HG03460 (cell line): ENCODE measurements around the gene CRIP2.
A peak's percentile ranks its signal among the peaks of the same experiment; 100 is the strongest.

ENCODE experiments used
- ATAC-seq: cut with Tn5 transposase; IDR thresholded peaks from one replicate; pipeline ENCODE4 v1.9.1; 2021; ENCODE audit not compliant: unreplicated experiment

Gene CRIP2

DNA sequence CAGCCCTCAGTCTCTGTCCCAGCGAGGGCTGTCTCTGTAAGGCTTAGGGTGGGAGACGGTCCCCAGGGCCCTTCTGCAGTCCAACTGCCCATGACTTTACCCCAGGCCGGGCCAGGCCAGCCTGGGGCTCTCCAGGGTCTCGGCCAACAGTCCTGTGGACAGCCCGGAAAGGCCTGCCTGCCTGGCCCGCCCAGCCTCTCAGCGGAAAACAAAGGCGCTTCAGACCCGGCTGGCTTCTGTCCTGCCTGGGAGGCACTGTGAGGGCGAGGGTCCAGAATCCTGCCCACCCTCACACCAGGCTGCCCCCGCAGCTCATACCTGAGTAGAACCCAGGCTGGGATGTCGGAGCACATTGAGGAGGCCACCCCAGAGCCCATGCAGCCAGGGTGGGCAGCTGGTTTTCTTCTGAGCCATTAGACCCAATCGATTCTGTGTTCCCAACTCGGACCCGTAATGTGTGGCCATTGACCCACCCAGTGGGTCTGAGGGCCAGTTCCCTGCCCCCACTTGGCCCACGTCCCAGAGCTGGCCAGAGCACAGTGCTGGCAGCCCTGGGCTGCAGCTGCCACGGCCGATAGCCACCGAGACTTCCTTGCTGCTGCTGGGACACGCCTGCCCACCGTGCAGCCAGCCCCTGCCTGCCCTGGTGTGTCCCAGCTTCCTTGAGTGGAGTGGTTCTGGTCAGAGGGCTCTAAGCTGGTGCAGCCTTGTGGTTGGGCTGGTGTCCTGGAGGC, 1.6 kb downstream of the CRIP2 start:
- no peak for ATAC-seq

- ATAC-seq = no peak
Observed at GRCh38 chr14:105476831-105477659, 2.4 kb downstream of the CRIP2 start.

DNA sequence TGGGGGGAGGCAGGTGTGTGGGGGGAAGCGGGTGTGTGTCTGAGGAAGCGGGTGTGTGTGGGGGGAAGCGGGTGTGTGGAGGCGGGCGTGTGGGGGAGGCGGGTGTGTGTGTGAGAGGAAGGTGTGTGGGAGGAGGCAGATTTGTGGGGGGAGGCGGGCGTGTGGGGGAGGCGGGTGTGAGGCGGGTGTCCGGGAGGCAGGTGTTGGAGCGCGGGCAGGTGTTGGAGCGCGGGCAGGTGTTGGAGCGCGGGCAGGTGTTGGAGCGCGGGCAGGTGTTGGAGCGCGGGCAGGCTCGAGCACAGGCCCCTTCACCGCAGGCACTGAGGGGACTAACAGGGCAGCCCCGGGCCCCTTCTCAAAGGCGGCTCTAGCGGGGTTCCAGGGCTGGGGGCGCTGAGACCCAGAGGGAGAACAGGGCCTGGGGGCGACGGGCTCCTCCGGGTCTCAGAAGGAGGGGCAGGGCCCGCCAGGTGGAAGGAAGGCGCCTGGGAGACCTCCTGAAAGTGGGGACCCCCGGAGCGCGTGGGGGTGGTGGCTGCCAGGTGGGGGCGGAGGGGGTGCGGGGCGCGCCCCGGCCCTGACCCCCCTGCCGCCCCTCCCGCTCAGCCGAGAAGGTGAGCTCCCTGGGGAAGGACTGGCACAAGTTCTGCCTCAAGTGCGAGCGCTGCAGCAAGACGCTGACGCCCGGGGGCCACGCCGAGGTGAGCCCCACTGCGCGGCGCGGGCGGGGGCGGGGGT, 3.2 kb downstream of the CRIP2 start:
- no peak for ATAC-seq

- no peak for ATAC-seq
Observed at GRCh38 chr14:105478398-105479251, 4.0 kb downstream of the CRIP2 start.

GRCh38 chr14:105479431-105480158, 5.0 kb downstream of the CRIP2 start:
- no peak for ATAC-seq

GRCh38 chr14:105480199-105480746, 5.7 kb downstream of the CRIP2 start:
- no peak for ATAC-seq

- peak; percentile 54 for ATAC-seq
Observed at GRCh38 chr14:105480807-105481801, 6.5 kb downstream of the CRIP2 start.

DNA sequence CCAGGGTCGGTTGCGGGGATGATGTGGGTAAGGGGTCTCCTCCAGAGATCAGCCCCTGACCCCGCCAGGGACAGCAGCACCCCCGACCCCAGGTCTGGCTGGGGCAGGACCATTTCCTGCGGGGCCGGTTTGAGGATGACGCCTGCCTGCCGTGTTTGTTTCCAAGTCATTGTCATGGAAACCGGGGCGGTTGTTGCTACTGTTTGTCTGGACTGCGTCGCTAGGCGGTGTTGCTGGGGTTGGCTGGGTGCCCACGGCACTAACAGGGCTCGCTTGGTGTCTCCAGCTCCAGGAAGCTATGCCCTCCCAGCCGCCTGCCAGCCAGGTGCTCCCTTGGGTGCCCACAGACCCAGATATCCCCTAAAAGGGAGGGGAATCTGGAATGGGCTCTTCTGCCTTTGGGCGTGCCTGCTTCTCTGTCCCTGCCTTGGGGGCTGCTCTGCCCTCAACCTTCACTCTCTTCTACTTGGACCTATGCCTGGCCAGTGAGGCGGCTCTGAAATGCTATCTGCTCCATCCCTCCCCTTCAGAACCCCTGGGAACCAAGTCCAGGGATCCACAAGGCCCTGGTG, 7.4 kb downstream of the CRIP2 start:
- ATAC-seq = peak; percentile 61

DNA sequence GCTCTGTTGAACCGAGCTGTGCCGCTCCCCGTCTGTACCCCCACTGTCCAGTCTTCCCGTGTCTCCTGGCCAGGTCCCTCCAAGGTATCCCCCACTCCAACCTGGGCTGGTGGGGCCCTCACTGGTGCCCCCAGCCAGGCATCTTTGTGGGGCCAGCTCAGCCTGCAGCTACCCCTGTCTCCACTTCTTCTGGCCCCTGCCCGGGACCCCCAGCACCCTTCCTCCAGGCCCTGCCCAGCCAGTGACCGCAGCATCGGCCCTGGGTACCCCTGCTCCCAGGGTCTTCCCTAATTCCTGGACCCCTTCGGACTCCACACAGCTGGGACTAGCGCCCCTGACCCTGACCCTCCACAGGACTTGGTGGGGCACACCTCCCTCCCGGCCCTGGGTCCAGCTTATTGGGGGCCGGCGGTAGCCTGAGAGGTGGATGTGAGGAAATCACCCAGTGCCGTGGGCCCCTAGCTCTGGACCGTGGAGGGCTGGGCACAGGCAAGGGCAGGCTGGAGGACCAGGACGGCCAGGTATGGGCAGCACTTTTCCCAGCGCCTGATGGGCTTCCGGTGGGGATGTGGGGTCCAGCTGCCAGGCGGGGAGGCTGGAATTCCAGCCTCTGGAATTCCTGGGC, 8.0 kb downstream of the CRIP2 start:
- ATAC-seq = no peak

DNA sequence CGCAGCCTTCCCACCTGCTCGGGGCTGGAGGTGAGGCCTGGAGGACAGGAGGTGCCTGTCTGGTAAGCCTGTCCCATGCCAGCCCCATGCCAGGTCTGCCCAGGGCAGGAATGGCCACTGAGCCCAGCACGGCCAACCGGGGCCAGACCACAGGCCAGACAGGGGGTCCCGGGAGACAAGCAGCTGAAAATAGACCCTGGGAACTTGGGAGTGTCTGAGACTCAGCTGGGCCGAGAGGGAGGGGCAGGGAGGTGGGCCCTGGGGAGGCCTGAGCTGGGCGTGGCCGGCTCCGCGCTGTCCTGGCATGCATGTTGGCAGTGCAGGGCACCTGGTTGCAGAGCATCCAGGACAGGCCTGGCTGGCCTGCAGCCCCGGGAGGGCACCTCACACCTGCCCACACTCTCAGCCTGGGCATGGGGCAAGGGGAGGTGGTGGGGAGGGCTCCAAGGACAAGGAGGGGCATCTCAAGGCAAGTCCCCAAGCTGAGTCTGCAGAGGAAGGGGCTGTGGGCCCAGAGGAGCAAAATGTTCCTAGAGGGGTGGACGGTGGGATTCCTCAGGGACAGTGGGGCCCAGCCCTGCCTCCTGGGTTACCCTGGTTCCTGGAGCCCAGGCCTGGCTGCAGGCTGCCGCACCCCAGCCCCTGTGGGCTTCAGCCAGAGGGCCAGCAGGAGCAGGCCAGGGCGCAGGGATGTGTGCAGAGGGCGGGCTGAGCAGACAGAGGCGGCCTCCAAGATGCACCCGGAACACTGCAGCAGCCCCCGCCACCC, 8.9 kb downstream of the CRIP2 start:
- ATAC-seq = no peak

- no peak for ATAC-seq
Observed at GRCh38 chr14:105484069-105484996, 9.7 kb downstream of the CRIP2 start.

DNA sequence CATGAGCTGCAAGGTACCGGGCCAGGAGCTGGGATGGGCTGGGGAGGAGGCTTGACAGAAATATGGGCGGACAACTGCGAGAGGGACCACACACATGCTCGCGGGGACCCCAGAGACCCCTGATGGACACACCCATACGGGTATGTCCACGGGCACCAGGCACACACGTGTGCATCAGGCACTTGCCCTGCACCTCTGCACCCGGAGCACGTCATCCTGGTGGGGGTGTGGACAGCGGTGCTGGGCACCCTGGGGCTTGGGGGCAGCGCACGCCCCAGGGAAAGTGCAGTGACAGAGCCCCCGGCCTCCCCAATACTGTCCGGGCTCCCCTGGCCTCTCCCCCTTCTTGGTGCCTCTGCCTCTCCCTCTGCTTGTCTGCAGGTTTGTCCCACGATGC, 10.4 kb downstream of the CRIP2 start:
- no peak for ATAC-seq

- ATAC-seq = no peak
Observed at GRCh38 chr14:105485739-105486162, 11.1 kb downstream of the CRIP2 start.

DNA sequence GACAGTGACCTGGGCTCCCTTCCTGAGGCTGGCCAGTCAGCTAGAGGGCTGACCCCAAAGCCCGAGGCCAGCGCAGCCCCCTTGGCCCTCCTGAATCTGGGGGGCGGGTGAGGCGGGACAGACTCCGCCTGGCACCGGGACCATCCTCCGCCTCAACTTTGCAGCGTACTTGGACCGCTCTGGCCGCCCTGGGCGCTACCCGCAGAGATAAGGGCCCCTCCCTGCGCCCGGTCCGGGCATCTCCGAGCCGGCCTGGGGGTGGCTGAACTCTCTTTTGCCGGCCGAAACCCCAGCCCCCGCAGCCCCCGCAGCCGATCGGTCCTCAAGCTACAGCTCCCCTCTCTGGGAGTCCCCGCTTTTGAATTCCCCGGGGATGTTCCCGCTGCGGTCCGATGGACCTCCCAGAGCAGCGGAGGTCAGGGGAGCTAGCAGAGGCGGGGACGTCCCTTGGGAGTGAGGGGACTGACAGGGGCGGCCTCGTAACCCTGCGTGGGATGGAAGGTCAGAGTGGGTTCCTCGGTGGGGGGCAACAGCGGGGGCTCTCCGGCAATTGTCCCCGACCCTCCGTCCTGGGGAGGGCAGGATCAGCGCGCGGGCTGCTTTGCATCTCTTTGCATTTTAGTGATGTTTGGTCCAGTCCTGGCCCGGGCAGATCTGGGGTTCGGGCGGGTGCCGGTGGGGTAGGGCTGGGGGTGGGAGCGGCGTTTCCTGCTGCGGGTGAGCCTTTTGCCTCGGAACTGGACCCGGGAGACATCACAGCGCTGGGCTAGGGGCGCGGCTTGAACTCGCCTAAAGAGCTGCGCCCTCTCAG, 11.7 kb downstream of the CRIP2 start, which contains the start of gene CRIP1:
Gene CRIP1, plus strand, starts transcription at position 724 of the 811 bp plus-strand sequence. CDS start 374 bp downstream, outside the sequence.
- ATAC-seq = no peak

DNA sequence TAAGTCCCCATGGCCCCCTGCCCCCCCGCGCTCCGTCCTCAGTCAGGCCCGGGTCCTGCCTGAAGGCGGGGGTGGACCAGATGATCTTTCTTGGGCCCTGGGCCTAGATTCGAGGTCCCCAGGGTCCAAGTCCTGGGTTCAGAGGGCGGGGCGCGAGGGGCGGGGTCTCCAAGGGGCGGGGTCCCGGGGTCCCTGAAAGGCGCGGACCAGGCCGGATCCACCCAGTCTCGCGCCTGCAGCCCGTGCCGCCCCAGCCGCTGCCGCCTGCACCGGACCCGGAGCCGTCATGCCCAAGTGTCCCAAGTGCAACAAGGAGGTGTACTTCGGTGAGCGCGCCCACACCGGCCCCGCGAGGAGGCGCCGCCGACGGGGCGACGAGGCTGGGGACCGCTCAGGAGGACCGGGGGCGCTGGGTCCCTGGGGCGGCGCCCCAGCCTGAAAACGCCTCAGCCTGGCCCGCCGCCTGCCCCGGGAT, 12.4 kb downstream of the CRIP2 start:
- ATAC-seq = no peak
